Activated T-cell treated with anti-CD3 and anti-CD28 coated beads, Interleukin-2, amount 50 U/mL, for 4 hours (primary cell): ENCODE data around the gene TINAGL1. TPM values are rescaled to one million over a fixed set of nuclear protein-coding genes. Genes with fewer than 3 reads are reported as not detected.
"Not testable (repeated sequence)": the region's sequence is repeated elsewhere in the genome, so short reads cannot be mapped to it uniquely, and the experiment has no call there.

Source experiments
- ATAC-seq, 2 donors: fragments of 200-7000 bp; cut with Tn5 transposase; one replicate each; pipeline ENCODE4 v1.10.0; 2021
- DNase-seq: peaks from one replicate; pipeline ENCODE4 v3.0.0-alpha.2; 2020
- H3K27me3 Mint-ChIP-seq: one replicate; pipeline ENCODE4 v1.8.0; 2021; ENCODE audit warnings: low read depth, mixed read lengths
- H3K36me3 Mint-ChIP-seq: one replicate; pipeline ENCODE4 v1.8.0; 2022; ENCODE audit warnings: mixed read lengths; ENCODE audit not compliant: insufficient read depth
- H3K4me1 Mint-ChIP-seq: one replicate; pipeline ENCODE4 v1.8.0; 2021; ENCODE audit warnings: low read depth, mixed read lengths
- H3K4me3 Mint-ChIP-seq: one replicate; pipeline ENCODE4 v1.8.0; 2021; ENCODE audit warnings: mild to moderate bottlenecking, moderate library complexity, mixed read lengths
- H3K9me3 Mint-ChIP-seq: one replicate; pipeline ENCODE4 v1.8.0; 2021; ENCODE audit warnings: mixed read lengths
- total RNA-seq, 3 donors: library from RNA; stranded (reverse); gene quantifications; one replicate each; pipeline ENCODE4 v1.2.1, GENCODE V29; 2021

The TINAGL1 gene
- total RNA-seq, 3 donors from 2014 or later = 0.18 to 0.38 TPM; not detected in 1

DNA sequence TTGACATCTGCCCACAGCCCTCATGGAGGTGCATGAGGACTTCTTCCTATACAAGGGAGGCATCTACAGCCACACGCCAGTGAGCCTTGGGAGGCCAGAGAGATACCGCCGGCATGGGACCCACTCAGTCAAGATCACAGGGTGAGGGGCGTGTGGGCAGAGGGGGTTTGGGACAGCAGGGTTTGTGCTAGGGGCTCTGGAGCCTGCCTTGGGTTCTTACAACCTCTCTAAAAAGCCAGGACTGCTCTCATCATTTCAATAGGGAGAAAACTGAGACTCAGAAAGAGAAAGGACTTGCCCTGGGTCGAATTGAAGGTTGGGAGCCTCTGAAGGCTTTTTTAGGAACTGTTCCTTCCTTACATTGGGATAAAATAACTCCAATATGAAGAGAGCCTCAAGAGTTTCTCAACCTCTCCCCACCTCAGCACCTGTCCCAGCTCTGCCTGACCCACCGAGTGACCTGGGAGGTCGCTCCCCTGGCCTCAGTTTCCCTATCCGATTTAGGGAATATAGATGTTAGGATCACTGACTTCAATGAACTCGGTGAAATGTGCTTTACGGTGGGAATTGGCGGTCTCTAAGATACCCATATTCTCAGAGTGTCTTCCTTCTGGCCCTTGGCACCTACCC is 9.5 kb downstream of the TINAGL1 start:
- DNase-seq (no peak), ATAC-seq (no peak)
- no peak overlapping the region for H3K4me3 Mint-ChIP-seq
- H3K27me3 Mint-ChIP-seq = peaks cover 23% of the 10 kb centered on the region
- H3K36me3 Mint-ChIP-seq = no peaks in the 10 kb centered on the region
- H3K4me1 Mint-ChIP-seq = no peaks in the 10 kb centered on the region
- no peaks in the 10 kb centered on the region for H3K9me3 Mint-ChIP-seq

- no peak for ATAC-seq
- Mint-ChIP-seq H3K9me3 (no peaks in the 10 kb centered on the region), H3K27me3 (peaks cover 26% of the 10 kb centered on the region), H3K4me3 (no peak overlapping the region), H3K4me1 (no peaks in the 10 kb centered on the region), H3K36me3 (no peaks in the 10 kb centered on the region)
- DNase-seq = no peak
These were observed 10.3 kb downstream of the TINAGL1 start for GRCh38 chr1:31586376-31587327.

DNA sequence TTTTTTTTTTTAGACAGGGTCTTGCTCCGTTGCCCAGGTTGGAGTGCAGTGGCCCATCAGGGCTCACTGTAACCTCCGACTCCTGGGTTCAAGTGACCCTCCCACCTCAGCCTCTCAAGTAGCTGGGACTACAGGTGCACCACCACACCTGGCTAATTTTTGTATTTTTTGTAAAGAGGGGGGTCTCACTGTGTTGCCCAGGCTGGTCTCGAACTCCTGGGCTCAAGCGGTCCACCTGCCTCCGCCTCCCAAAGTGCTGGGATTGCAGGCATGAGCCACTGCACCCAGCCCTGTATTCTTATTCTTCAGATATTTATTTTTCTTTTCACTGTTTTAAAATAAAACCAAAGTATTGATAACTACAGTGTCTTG is 11.0 kb downstream of the TINAGL1 start:
- H3K4me3 Mint-ChIP-seq, ATAC-seq, H3K9me3 Mint-ChIP-seq, DNase-seq, H3K4me1 Mint-ChIP-seq, H3K36me3 Mint-ChIP-seq: not testable (repeated sequence)
- H3K27me3 Mint-ChIP-seq = peaks cover 33% of the 10 kb centered on the region

DNA sequence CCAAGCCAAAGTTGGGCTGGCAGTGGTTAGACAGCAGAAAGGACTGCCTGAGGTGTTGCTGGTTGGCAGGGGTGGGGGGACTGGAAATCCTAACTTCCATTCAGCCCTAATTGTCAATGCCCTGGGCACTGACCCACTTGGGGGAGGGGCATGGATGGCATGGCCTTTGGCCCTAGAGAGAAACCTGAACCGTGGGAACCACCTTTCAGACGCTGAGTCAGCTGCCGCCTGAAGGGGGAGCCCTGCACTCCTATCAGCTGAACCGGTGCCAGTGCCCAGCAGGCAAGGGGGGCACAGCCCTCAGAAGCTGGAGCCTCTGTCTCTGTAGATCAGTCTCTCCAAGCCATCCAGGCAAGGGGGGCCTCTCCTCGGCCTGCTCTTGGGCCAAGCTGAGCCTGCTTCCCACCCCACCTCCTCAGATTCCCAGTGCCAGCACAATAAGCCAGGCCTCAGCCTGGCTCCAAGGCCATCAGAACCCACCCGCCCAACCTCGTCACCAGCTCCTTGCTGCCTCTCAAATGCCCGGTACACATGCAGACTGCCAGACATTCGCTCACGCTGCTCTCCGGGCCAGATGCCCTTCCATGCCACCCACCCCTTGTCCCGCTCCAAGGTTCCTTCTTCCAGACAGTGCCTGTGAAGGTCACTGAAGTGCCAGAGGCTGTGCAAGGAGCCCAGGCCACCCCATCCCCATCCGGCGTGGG is 11.6 kb downstream of the TINAGL1 start:
- peak; percentile 32 for DNase-seq
- no peaks in the 10 kb centered on the region for H3K36me3 Mint-ChIP-seq
- no peaks in the 10 kb centered on the region for H3K9me3 Mint-ChIP-seq
- ATAC-seq = peak; percentile 71
- no peak overlapping the region for H3K4me3 Mint-ChIP-seq
- H3K27me3 Mint-ChIP-seq = peaks cover 39% of the 10 kb centered on the region
- no peaks in the 10 kb centered on the region for H3K4me1 Mint-ChIP-seq

GRCh38 chr1:31588751-31589515 is 12.6 kb downstream of the TINAGL1 start:
- no peak for DNase-seq
- no peaks in the 10 kb centered on the region for H3K36me3 Mint-ChIP-seq
- H3K4me3 Mint-ChIP-seq = no peak overlapping the region
- no peak for ATAC-seq
- peaks cover 40% of the 10 kb centered on the region for H3K27me3 Mint-ChIP-seq
- H3K4me1 Mint-ChIP-seq = no peaks in the 10 kb centered on the region
- no peaks in the 10 kb centered on the region for H3K9me3 Mint-ChIP-seq

GRCh38 chr1:31591425-31592093 is 15.2 kb downstream of the TINAGL1 start:
- ATAC-seq (no peak), DNase-seq (no peak)
- H3K4me3 Mint-ChIP-seq = no peak overlapping the region
- H3K9me3 Mint-ChIP-seq = no peaks in the 10 kb centered on the region
- peaks cover 45% of the 10 kb centered on the region for H3K27me3 Mint-ChIP-seq
- no peaks in the 10 kb centered on the region for H3K36me3 Mint-ChIP-seq
- H3K4me1 Mint-ChIP-seq = no peaks in the 10 kb centered on the region

DNA sequence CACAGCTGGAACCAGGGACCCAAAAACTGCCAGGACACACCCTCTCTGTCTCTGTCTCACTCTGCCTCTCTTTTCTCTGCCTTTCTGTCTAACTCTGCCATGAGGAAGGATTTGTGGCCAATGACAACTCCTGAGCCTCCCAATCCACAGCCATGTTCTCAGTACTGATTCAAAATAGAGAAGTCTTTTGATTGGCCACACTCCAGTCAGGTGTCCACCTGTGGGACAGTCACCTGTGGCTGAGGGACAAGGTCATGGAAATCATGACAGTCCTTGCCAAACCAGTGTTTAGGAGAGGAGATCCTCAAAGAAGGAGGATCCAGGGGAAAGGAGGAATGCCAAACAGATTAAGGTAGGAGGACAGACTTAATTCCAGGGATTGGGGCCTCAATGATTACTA is 15.8 kb downstream of the TINAGL1 start:
- no peak overlapping the region for H3K4me3 Mint-ChIP-seq
- H3K27me3 Mint-ChIP-seq = peaks cover 46% of the 10 kb centered on the region
- no peak for ATAC-seq
- H3K9me3 Mint-ChIP-seq = no peaks in the 10 kb centered on the region
- no peaks in the 10 kb centered on the region for H3K36me3 Mint-ChIP-seq
- DNase-seq = no peak
- no peaks in the 10 kb centered on the region for H3K4me1 Mint-ChIP-seq

- ATAC-seq (no peak), DNase-seq (no peak)
- peaks cover 41% of the 10 kb centered on the region for H3K27me3 Mint-ChIP-seq
- H3K36me3 Mint-ChIP-seq = no peaks in the 10 kb centered on the region
- H3K4me1 Mint-ChIP-seq = no peaks in the 10 kb centered on the region
- H3K4me3 Mint-ChIP-seq = no peak overlapping the region
- no peaks in the 10 kb centered on the region for H3K9me3 Mint-ChIP-seq
These were observed 16.9 kb downstream of the TINAGL1 start for GRCh38 chr1:31593136-31593665.

DNA sequence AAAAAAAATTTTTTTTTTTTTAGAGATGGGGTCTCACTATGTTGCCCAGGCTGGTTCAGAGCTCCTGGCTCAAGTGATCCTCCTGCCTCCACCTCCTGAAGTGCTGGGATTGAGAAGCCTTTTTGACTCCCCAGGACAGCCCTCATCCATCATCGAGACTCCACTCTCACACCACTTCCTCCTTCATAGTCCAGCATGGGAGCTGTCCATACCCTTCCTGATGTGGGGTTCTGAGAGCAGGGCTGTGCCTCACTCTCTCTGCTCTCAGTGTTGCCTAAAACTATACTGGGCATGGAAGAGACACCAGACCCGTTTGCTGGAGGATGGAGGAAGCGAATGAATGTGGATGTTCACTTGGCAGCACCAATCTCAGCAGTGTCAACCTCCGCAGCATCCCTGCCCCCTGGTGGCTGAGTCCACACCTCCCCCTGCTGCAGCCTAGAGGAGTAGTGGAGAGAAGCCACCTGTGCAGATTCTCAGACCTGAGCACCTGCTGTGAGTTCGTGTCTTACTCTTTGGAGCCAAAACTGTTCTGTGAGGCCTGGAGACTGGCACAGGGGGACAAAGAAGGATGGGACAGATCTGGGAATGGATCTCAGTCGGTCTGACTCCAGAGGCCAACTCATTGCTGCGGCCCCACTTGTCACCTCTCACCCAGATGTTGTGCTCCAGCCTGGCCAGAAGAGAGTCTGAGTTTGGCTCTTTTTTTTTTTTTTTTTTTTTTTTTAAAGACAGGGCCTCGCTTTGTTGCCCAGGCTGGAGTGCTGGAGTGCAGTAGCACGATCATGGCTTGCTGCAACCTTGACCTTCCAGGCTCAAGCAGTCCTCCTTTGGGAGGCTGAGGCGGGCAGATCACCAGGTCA is 17.7 kb downstream of the TINAGL1 start:
- peak; percentile 76 to 90 for ATAC-seq
- peaks cover 40% of the 10 kb centered on the region for H3K27me3 Mint-ChIP-seq
- no peaks in the 10 kb centered on the region for H3K9me3 Mint-ChIP-seq

DNA sequence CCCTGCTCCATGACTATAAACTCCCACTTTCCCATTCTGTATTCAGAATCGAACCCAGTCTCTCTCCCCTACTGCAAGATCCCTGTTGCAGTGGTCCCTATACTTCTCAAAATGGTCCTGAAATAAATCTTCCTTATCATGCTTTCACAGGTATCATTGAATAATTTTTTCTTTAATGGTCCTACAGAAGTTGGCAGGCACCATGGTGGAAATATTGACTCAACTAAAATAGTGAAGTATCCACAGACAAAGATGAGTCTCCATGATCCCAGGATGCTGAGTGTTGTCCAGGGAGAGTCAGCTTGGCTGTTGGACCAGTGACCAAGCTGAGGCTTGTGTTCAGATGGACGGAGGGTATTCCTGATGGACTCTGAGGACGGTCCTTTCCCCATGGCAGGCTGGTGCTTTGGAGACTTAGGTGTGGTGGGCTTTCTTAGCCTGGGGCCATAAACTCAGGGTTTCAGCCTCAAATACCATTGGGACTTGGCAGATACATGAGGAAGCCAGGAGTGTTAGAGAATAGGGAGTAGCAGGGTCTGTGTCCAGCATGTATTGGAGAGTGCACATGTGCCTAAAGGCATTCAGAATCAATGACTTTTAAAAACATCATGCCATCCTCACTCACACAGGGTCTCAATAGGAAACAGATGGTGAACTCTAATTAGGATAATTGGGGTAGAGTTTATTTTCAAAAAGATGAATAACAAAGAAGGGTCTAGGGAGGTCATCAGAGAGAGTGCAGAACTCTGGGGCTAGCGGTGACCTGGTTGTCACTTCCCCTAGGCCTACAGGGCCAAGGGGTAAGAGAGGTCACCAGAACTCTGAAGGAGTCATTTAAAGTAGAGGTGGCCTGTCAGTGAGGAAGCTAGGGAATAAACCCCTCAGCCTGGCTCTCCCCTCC is 19.8 kb downstream of the TINAGL1 start:
- no peaks in the 10 kb centered on the region for H3K9me3 Mint-ChIP-seq
- H3K27me3 Mint-ChIP-seq = peaks cover 27% of the 10 kb centered on the region
- no peaks in the 10 kb centered on the region for H3K4me1 Mint-ChIP-seq
- H3K36me3 Mint-ChIP-seq = no peaks in the 10 kb centered on the region
- no peak overlapping the region for H3K4me3 Mint-ChIP-seq
- ATAC-seq (no peak), DNase-seq (no peak)

More for the DNA sequence above, 17.7 kb downstream of the TINAGL1 start:
- no peak overlapping the region for H3K4me3 Mint-ChIP-seq
- DNase-seq = peak; percentile 67
- H3K4me1 Mint-ChIP-seq = no peaks in the 10 kb centered on the region
- H3K36me3 Mint-ChIP-seq = no peaks in the 10 kb centered on the region

- Mint-ChIP-seq H3K36me3 (no peaks in the 10 kb centered on the region), H3K4me3 (no peak overlapping the region), H3K9me3 (no peaks in the 10 kb centered on the region), H3K4me1 (no peaks in the 10 kb centered on the region), H3K27me3 (peaks cover 23% of the 10 kb centered on the region)
- DNase-seq = no peak
- ATAC-seq = no peak
These were observed 20.4 kb downstream of the TINAGL1 start for GRCh38 chr1:31596737-31597097.

DNA sequence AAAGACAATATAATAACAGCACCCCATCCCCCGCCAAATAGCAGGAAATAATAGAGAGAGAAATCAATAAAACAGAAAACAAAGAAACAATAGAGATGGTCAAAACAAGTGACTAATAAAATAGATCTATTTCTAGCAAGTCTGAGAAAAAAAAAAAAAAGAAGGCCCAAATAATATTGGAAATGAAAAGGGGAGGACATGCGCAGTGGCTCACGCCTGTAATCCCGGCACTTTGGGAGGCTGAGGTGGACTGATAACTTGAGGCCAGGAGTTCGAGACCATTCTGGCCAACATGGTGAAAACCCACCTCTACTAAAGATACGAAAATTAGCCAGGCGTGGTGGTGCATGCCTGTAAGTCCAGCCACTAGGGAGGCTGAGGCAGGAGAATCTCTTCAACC is 22.7 kb downstream of the TINAGL1 start:
- H3K36me3 Mint-ChIP-seq = no peaks in the 10 kb centered on the region
- H3K4me1 Mint-ChIP-seq = no peaks in the 10 kb centered on the region
- no peaks in the 10 kb centered on the region for H3K9me3 Mint-ChIP-seq
- ATAC-seq (no peak), DNase-seq (no peak)
- no peak overlapping the region for H3K4me3 Mint-ChIP-seq
- peaks cover 12% of the 10 kb centered on the region for H3K27me3 Mint-ChIP-seq
